OCI-LY7 (cell line): ENCODE measurements around the gene C2CD3.

Experiments
- CTCF ChIP-seq: fragments of 200-600 bp; sonication (generic); conservative IDR thresholded peaks from 2 replicates; pipeline ENCODE4 v1.5.1; 2014; ENCODE audit warnings: mild to moderate bottlenecking, antibody characterized with exemption, low read length, moderate library complexity, mixed read lengths
- EZH2phosphoT487 ChIP-seq: fragments of 200-600 bp; sonication (generic); IDR thresholded peaks from 2 replicates; pipeline ENCODE4 v1.6.1; 2018; ENCODE audit warnings: low read depth, borderline replicate concordance, mild to moderate bottlenecking, mixed run types, antibody characterized with exemption, low read length, moderate library complexity, mixed read lengths

- TF ChIP-seq CTCF (no peak), EZH2phosphoT487 (no peak)
Observed at GRCh38 chr11:73998846-73999575, 171.8 kb downstream of the C2CD3 start.
